ENCODE data around the gene RAMP2.

The RAMP2 gene

GRCh38 chr17:42791948-42792347, 30.9 kb downstream of the RAMP2 start:
- no peak for DNase-seq (ENCODE audit: low read depth in 2 of 2, low spot score in 1 of 2)

- no peak for DNase-seq (ENCODE audit: low read depth in 2 of 2, low spot score in 1 of 2)
Observed at GRCh38 chr17:42792545-42792944, 31.5 kb downstream of the RAMP2 start.

DNA sequence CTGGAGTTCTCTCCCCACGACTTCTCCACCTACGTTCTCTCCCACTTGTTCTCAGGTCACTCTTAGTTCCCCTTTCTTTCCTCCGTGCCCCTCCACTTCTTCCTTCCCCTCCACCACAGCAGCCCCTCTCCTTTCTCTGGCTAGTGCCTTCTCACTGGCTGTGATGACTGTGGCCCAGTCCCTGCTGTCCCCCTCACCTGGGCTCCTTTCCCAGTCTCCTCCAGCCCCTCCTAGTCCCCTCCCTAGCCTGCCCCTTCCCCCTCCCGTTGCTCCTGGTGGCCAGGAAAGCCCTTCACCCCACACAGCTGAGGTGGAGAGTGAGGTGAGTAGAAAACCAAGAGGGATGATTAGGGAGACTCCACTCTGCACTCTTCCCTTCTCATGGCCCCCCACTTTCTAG, 34.0 kb downstream of the RAMP2 start:
- DNase-seq (ENCODE audit: low read depth in 2 of 2, low spot score in 1 of 2): no peak

GRCh38 chr17:42795465-42795864, 34.4 kb downstream of the RAMP2 start:
- DNase-seq (ENCODE audit: low read depth in 2 of 2, low spot score in 1 of 2): no peak

- no peak for DNase-seq (ENCODE audit: low read depth in 2 of 2, low spot score in 1 of 2)
Observed at GRCh38 chr17:42796066-42796758, 35.2 kb downstream of the RAMP2 start.

GRCh38 chr17:42797067-42798007, 36.3 kb downstream of the RAMP2 start:
- DNase-seq (ENCODE audit: low read depth in 2 of 2, low spot score in 1 of 2): no peak

- no peak for DNase-seq (ENCODE audit: low read depth in 2 of 2, low spot score in 1 of 2)
Observed at GRCh38 chr17:42798011-42798382, 37.0 kb downstream of the RAMP2 start.

DNA sequence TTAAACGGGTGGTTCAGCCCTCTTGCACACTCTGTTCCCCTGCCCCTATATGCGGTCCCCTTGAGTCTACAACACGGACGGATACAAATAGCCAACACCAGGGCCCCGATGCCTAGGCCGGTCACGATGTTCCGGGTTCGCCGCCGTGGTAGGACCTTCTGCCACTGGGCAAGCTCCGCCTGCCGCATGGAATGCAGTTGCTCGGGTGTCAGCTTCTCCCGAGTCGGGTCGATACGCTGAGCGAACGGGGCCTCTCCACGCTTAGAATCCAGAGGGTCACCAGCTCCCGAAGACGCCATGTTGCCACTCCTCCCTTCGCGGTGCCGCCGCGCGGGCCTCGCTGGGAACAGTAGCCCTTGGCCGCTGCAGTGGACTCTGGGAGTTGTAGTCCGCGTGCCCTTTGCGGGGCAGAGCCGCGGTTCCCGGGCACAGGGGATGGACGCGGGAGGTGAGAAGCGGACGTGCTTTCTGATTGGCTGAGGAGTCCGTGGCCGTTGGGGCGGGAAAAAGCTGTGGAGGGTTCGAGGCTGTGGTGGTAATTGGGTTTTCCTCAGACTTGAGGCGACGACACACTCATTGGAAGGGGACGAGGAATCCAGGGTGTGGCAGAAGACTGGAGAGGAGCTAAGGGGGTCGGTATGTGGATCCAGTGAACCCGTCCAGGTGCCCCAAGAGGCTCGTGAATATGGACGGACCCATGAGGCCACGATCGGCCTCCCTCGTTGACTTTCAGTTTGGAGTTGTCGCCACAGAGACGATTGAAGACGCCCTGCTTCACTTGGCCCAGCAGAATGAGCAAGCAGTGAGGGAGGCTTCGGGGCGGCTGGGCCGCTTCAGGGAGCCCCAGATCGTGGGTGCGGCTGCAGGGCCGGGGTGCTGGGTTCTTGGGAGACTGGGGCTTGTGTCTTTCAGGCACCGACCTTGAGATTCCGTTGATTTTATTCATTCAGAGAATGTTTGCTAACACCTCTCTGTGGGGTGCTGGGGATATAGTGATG, 37.7 kb downstream of the RAMP2 start, which contains the start of the genes CNTD1 and COA3:
Gene CNTD1, plus strand, starts transcription at position 479 of the 998 bp plus-strand sequence. Its CDS starts 207 bp downstream, at position 686.
Gene COA3, minus strand, starts transcription at position 322 of the 998 bp plus-strand sequence. Its CDS starts 23 bp downstream, at position 299.
- peak; percentile 19 to 47 for DNase-seq (ENCODE audit: low read depth in 2 of 2, low spot score in 1 of 2)

DNA sequence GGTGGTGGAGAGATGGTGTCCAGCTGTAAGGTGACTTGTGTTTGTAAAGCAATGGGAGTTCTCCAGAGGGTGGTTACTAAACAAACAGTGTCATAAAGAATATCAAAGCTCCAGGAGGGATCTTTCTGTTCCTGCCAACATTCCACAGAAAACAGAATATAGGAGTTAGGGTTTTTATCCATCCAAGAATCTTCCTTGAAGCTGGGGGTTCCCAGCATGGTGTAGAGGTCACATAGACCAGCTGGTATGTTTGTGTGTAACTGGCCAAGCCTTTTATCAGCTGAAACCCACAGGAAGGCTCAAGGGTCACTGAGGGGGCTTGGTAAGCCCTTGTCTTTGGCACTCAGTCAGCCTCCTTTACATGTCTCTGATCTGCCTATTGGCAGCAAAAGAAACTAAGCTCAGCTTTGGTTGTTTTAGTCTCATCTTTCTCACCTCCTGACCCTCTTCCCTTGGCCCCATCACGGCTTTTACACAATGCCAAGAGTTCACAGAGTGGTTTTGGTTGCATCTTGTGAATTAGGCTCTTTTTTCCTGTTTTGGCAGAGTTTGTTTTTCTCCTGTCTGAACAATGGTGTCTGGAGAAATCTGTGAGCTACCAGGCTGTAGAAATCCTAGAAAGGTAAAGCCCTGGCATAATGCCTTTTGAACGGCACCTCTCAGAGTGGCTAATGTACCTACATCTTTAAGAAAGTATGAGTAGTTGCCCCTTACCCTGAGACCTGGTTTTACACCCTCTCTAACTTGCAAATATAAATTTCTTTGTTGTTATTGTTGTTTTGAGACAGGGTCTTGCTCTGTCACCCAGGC, 42.3 kb downstream of the RAMP2 start:
- no peak for DNase-seq (ENCODE audit: low read depth in 2 of 2, low spot score in 1 of 2)

- DNase-seq (ENCODE audit: low read depth in 2 of 2, low spot score in 1 of 2): no peak
Observed at GRCh38 chr17:42804918-42805367, 43.9 kb downstream of the RAMP2 start.

DNA sequence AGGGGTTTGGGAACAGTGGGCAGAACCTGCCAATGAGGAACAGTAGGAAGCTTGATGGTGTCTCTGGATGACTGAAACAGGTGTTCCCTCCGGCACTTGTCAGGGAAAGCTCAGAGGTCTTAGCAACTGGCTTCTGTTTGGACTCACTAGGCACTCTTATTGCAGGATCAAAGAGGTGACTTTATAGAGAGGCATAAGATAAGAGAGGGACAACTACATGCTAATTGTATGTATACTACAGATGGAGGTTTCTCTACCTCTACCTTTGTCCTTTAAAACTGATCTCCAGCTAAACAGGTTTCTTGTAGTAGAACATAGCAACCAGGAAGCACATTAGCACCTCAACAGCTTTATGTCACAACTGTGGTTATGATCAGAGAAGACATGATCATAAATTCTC, 45.2 kb downstream of the RAMP2 start:
- no peak for DNase-seq (ENCODE audit: low read depth in 2 of 2, low spot score in 1 of 2)

DNA sequence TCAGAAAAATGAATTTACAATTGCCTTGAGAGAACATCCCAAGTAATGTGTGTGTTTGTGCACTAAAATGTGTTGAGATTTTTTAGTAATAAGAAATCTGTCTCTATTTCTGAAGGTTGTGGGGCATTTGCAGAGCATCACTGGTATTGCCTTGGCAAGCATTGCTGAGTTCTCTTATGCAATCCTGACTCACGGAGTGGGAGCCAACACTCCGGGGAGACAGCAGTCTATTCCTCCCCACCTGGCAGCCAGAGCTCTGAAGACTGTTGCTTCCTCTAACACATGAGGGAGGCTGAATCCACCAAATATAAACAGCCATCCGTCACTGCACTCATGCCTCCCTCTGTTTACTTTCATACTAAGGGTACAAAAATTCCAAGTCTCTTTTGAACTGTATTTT, 48.2 kb downstream of the RAMP2 start:
- no peak for DNase-seq (ENCODE audit: low read depth in 2 of 2, low spot score in 1 of 2)
